Heart right ventricle (tissue), 16 donors: ENCODE measurements around the gene LAPTM5. TPM values are rescaled to one million over a fixed set of nuclear protein-coding genes. Genes with fewer than 3 reads are reported as not detected.

ENCODE experiments used
- ATAC-seq, 8 donors: fragments of 200-7000 bp; cut with Tn5 transposase; one replicate each; pipeline ENCODE4 v1.9.1; 2020; ENCODE audit warnings: mild to moderate bottlenecking in 8 of 8, moderate library complexity in 8 of 8, moderate number of reproducible peaks in 1 of 8
- DNase-seq, 2 donors: peaks; one replicate each; pipeline ENCODE4 v3.0.0-alpha.2; 2020
- H3K27ac ChIP-seq, 10 donors: fragments of 200-600 bp; sonication (generic) in 2 of 10; one replicate each; pipeline versions ENCODE4 v1.5.0 to v1.8.0; 2020 to 2022; ENCODE audit warnings: mild to moderate bottlenecking in 3 of 10
- H3K27me3 ChIP-seq, 7 donors: fragments of 200-600 bp; one replicate each; pipeline ENCODE4 v1.8.0; 2021 to 2022; ENCODE audit warnings: mild to moderate bottlenecking in 2 of 7
- H3K36me3 ChIP-seq, 9 donors: fragments of 200-600 bp; sonication (generic) in 1 of 9; one replicate each; pipeline versions ENCODE4 v1.5.0 to v1.8.0; 2020 to 2022; ENCODE audit warnings: mild to moderate bottlenecking in 2 of 9
- H3K4me1 ChIP-seq, 9 donors: fragments of 200-600 bp; sonication (generic) in 1 of 9; one replicate each; pipeline versions ENCODE4 v1.5.0 to v1.8.0; 2020 to 2022; ENCODE audit warnings: mild to moderate bottlenecking in 4 of 9
- H3K4me3 ChIP-seq, 10 donors: fragments of 200-600 bp; sonication (generic) in 2 of 10; one replicate each; pipeline versions ENCODE4 v1.5.0 to v1.8.0; 2020 to 2022; ENCODE audit warnings: mild to moderate bottlenecking in 7 of 10, moderate library complexity in 2 of 10
- H3K9me3 ChIP-seq, 11 donors: fragments of 200-600 bp in 10 of 11; sonication (generic) in 2 of 11; one replicate each; pipeline versions ENCODE4 v1.5.0 to v1.8.0; 2013 to 2022; ENCODE audit warnings: mild to moderate bottlenecking in 2 of 11, control low read depth in 1 of 11, moderate library complexity in 1 of 11
- WGBS, 2 donors: extraction: QIAGEN DNeasy Blood & Tissue Kit; methylation state at CpG; one replicate each; pipeline ENCODE4 v1.1.7; 2013; ENCODE audit warnings: inconsistent platforms in 1 of 2; 5-methylcytosine and 5-hydroxymethylcytosine counted together
- intact Hi-C, 10 donors: fragments of 100-400 bp; cut with DNase I; formaldehyde crosslinking; loops; one replicate each; pipeline versions ENCODE4 v1.11.1 to v1.14.2; 2022
- polyA plus RNA-seq, 2 donors: library from polyadenylated mRNA; stranded (reverse); fragments of 200-250 nt; gene quantifications; one replicate each; pipeline ENCODE4 v1.2.3, GENCODE V29; 2013
- total RNA-seq, 10 donors: library from RNA; stranded (reverse); fragmentation: NEBNext Ultra II Directional in 3 of 10; extraction: Animal tissue kit (Norgen Biotek cat#: 25700) in 3 of 10; gene quantifications; one replicate each; pipeline versions ENCODE4 v1.2.1 to v1.2.4, GENCODE V29; 2021 to 2023
- TF ChIP-seq, protein P1 (sequence below), 9 donors: fragments of 200-600 bp; sonication (generic) in 2 of 9; IDR thresholded peaks; one replicate each; pipeline versions ENCODE4 v1.5.0 to v1.8.0; 2021 to 2022; ENCODE audit warnings: antibody characterized with exemption in 9 of 9, mild to moderate bottlenecking in 5 of 9, moderate library complexity in 1 of 9
- donor health status: Arrhythmogenic right ventricular cardiomyopathy.
- donor health status: ischemic (EF 13 %, LVEDD 7.1; RV severe dilation, severe dysfunction).
- donor health status: healthy with polysubstance abuse.
- donor health status: DM: no; HTN: yes; CAD: no.
- donor health status: DM: no; HTN: no; CAD: no.
- donor health status: ischemic (EF 25% LVEDD 6.9; RV normal size, moderate dysfunction).
- donor health status: ischemic (EF 25% LVEDD 5.7; RV mildly dilated, moderate dysfunction).
- donor health status: healthy.
- donor health status: DM: yes; HTN: yes; CAD: no.
- donor health status: Ischemic cardiomyopathy.
- donor health status: ischemic (EF 35%, LVEDD 5.7; RV mildly dilated, moderate dysfunction).
- donor health status: nonischemic (EF 11% LVEDD 7.7; RV severe dilation, severe dysfunction).
- donor health status: DM: yes; HTN: yes; CAD: no.
- donor health status: PGD.
- donor health status: ischemic (EF 29% LVEDD 5.4; RV normal size, mild dysfunction).
- donor health status: nonischemic (EF 23%, LVEDD 6.1; RV moderate dilation, normal function).

Gene LAPTM5
- total and polyA plus RNA-seq, 12 donors, result 5.9 to 114 (median 13.9) TPM

DNA sequence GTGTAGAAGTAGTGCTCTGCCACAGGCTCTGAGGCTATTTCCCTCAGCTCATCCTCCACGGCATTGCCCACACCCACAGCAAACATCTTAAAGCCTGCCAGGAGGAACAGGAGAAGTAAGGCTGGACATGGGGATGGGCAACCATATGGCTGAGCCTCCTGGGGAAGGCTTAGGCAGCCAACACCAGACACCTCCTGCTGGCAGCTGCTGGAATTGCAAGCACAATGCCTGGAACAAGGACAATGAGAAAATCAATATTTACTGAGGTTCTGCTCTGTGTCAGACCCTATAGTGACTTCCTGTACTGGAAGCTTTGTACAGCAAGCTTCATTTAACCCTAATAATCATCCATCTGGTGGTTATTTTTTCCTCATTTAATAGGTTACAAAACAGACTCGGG, 42.4 kb downstream of the LAPTM5 start:
- WGBS, 2 donors, result 92 to 98% methylated on average over 2 of the region's 2 CpGs
- H3K27me3 ChIP-seq, result no peaks in the 10 kb centered on the region
- no peaks in the 10 kb centered on the region for H3K36me3 ChIP-seq
- intact Hi-C loops, result loop anchor here in 4 of 10 donors (5.0 to 10.0 kb wide), 4 partner anchors 197 to 1483 kb away; partner anchors contain the start of genes MECR (in 2 of the 4) and PTPRU (in 1 of the 4)
- no peak overlapping the region for H3K4me3 ChIP-seq
- no peak for DNase-seq
- H3K27ac ChIP-seq, result no peak overlapping the region
- peaks cover 0 to 18% (median 10%) of the 10 kb centered on the region in 9 donors for H3K4me1 ChIP-seq
- ATAC-seq, result no peak
- H3K9me3 ChIP-seq, result peaks cover 0 to 18% (median 6%) of the 10 kb centered on the region in 11 donors
- TF ChIP-seq, protein P1, sequence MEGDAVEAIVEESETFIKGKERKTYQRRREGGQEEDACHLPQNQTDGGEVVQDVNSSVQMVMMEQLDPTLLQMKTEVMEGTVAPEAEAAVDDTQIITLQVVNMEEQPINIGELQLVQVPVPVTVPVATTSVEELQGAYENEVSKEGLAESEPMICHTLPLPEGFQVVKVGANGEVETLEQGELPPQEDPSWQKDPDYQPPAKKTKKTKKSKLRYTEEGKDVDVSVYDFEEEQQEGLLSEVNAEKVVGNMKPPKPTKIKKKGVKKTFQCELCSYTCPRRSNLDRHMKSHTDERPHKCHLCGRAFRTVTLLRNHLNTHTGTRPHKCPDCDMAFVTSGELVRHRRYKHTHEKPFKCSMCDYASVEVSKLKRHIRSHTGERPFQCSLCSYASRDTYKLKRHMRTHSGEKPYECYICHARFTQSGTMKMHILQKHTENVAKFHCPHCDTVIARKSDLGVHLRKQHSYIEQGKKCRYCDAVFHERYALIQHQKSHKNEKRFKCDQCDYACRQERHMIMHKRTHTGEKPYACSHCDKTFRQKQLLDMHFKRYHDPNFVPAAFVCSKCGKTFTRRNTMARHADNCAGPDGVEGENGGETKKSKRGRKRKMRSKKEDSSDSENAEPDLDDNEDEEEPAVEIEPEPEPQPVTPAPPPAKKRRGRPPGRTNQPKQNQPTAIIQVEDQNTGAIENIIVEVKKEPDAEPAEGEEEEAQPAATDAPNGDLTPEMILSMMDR (IDR thresholded peaks at IDR 0.05), result peak in 6 of 9 donors; percentile 18 to 31 (median 27)

DNA sequence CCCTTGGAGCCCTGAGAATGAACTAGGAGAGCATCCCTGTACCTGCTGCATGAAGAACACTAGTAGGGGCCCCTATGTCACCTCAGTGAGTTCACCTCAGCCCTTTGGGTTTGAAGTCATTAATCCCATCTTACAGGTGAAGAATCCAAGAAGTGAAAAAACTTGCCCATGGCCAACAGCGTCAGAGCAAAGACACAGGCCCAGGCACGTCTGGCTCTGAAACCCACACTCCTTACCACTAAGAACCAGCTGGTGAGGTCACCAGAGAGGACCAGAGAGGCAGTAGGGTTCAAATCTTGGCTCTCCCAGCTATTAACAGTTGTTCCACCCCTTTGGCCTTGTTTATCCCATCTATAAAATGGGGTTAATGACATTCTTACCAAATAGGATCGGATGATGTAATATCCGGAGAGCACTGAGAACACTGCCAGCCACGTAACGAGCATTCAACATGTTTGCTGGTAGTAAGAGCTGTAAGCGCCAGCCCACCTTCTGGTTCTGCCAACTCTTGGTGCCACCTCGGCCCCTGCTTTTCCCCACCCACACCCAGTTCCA, 43.0 kb downstream of the LAPTM5 start:
- 93% methylated on average over 8 of the region's 8 CpGs for WGBS, 2 donors
- no peaks in the 10 kb centered on the region for H3K36me3 ChIP-seq
- no peak overlapping the region for H3K4me3 ChIP-seq
- DNase-seq (no peak), ATAC-seq (no peak)
- peaks cover 0 to 18% (median 6%) of the 10 kb centered on the region in 11 donors for H3K9me3 ChIP-seq
- intact Hi-C loops, result loop anchor here in 4 of 10 donors (5.0 to 10.0 kb wide), 4 partner anchors 198 to 1482 kb away; partner anchors contain the start of genes MECR (in 2 of the 4) and PTPRU (in 1 of the 4)
- H3K27me3 ChIP-seq, result no peaks in the 10 kb centered on the region
- TF ChIP-seq, protein P1 (IDR thresholded peaks at IDR 0.05), result no peak
- no peak overlapping the region for H3K27ac ChIP-seq
- peaks cover 0 to 15% (median 9%) of the 10 kb centered on the region in 9 donors for H3K4me1 ChIP-seq

DNA sequence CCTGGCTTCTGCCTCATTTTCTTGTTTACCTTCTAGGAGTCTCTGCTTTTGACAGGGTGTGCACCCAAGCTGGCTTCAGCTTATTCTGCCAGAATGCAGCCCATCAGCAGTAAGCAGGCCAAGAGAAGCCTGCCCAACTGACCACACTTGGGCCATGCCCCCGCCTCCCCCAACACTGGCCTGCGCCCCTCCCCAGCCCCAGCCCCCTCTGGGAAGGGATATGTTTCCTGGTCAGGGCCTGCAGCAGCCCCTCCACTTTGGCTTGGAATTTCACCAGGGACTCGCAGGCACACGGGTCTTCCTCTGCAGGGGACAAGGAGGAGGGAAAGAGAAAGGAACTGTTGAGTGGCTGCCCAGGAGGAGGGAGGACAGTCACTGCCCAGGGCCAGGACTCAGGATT, 43.5 kb downstream of the LAPTM5 start:
- intact Hi-C loops, result loop anchor here in 2 of 10 donors (10.0 kb wide), 2 partner anchors 909 to 1479 kb away; partner anchors contain the start of genes MECR (in 1 of the 2) and PTPRU (in 1 of the 2)
- ATAC-seq (no peak), DNase-seq (no peak)
- Histone ChIP-seq H3K27me3 (no peaks in the 10 kb centered on the region), H3K27ac (no peak overlapping the region), H3K36me3 (no peaks in the 10 kb centered on the region), H3K9me3 (peaks cover 0 to 18% (median 6%) of the 10 kb centered on the region in 11 donors), H3K4me3 (no peak overlapping the region), H3K4me1 (peaks cover 0 to 9% (median 4%) of the 10 kb centered on the region in 9 donors)
- WGBS, 2 donors, result 53 to 60% methylated on average over 4 of the region's 4 CpGs
- TF ChIP-seq, protein P1 (IDR thresholded peaks at IDR 0.05), result no peak

DNA sequence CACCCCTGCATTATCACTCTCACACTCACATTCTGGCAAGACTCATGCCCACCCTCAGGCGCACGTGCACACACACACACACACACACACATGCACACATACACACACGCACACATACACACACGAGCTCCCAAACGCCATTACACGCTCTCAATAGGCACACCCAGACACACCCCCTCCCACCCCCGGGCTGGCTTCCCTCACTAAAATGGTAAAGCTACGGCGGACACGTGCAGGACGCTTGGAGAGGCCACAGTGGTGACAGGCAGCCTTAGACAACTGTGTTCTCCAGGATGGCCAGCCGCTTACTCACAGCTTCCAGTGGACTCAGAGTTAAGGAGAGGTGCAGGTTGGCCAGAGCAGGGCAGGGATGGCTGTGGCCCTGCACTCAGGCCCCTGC, 44.3 kb downstream of the LAPTM5 start:
- Histone ChIP-seq H3K27me3 (peaks cover 0 to 2% (median 0%) of the 10 kb centered on the region in 7 donors), H3K27ac (no peak overlapping the region), H3K4me1 (peaks cover 0 to 5% (median 0%) of the 10 kb centered on the region in 9 donors), H3K4me3 (no peak overlapping the region), H3K9me3 (peaks cover 0 to 18% (median 6%) of the 10 kb centered on the region in 11 donors), H3K36me3 (no peaks in the 10 kb centered on the region)
- DNase-seq (no peak), ATAC-seq (no peak)
- WGBS, 2 donors, result 35 to 39% methylated on average over 12 of the region's 12 CpGs
- intact Hi-C loops, result loop anchor here in 2 of 10 donors (10.0 kb wide), 2 partner anchors 909 to 1479 kb away; partner anchors contain the start of genes MECR (in 1 of the 2) and PTPRU (in 1 of the 2)
- TF ChIP-seq, protein P1 (IDR thresholded peaks at IDR 0.05), result no peak
